ENCODE measurements around the gene POLL.
"Not testable (repeated sequence)": the region's sequence is repeated elsewhere in the genome, so short reads cannot be mapped to it uniquely, and the experiment has no call there.

The POLL gene

DNA sequence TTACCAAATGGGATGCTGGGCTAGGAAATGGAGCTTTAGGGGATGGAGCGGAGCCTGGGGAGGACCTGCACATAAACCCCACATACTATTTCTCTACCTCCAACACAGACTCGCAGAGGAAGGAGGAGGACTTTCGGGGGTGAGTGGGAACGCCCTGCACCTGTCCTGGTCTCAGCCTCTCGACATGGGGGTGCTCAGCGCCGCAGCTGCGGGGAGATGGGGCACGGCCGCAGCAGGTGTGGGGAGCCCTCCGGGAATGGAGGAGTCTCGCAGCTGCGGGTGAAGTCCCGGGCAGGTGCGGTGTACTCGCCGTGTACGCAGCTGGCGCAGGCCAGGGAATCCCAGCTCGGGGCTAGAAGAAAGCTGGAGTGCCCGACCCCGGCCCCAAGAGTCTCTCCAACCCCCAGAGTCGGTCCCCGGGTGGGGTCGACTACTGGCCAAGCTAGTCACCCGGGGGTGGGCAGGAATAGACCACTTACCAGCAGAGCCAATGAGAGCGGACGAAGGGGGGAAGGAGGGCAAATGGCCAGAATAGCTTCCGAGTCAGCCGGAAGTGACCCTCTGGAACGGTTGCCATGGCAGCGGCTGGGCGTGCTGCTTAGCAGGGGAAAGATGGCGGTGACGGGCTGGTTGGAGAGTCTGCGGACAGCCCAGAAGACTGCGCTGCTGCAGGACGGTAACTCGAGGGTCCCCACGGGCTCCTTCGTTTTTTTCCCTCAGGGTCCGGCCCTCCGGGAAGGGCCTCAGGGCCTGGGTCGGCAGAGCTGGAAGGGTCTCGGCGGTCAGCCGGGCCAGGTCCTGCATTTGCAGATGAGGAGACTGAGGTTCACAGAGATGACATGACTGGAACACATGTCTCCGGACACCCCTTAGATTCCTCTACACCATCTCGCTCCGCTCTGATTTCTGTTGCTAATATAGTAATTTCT is at the start of gene POLL, which contains the start of gene DPCD:
Gene POLL (minus strand): TSS at position 533 of the 929 bp plus-strand sequence. CDS start 897 bp downstream, outside the sequence.
Gene DPCD (plus strand): TSS at position 597 of the 929 bp plus-strand sequence. CDS start 16 bp downstream, at position 613.
- TF ChIP-seq ZNF274 (IDR thresholded peaks at IDR 0.05; ENCODE audit: low read depth, low read length), result no peak
- peak within 1 kb of the TSS; percentile 81 for H3K4me3 ChIP-seq (ENCODE audit: low read length)

GRCh38 chr10:101633510-101633909 is 45.5 kb upstream of the POLL start:
- H3K4me3 ChIP-seq (ENCODE audit: low read length), result not testable (repeated sequence)

- TF ChIP-seq ZNF274 (IDR thresholded peaks at IDR 0.05; ENCODE audit: low read depth, low read length), result no peak
These were observed 43.9 kb upstream of the POLL start for GRCh38 chr10:101631821-101632475.

DNA sequence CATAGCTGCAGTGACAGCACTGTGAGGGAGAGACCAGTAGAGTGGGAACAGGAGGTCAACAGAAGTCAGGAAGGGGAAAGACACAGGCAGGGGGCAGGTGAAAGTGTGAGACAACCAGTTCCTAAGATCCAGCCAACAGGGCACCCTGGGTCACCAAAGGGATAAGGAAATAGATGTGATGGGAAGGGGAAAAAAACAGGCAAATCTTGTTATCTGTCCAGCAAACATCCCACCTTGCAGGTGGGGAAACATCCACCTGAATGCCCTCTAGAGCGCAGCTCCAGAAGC is 42.5 kb upstream of the POLL start:
- TF ChIP-seq ZNF274 (IDR thresholded peaks at IDR 0.05; ENCODE audit: low read depth, low read length), result no peak
- H3K4me3 ChIP-seq (ENCODE audit: low read length), result no peak overlapping the region

More at GRCh38 chr10:101631821-101632475, 43.9 kb upstream of the POLL start:
- no peak overlapping the region for H3K4me3 ChIP-seq (ENCODE audit: low read length)

DNA sequence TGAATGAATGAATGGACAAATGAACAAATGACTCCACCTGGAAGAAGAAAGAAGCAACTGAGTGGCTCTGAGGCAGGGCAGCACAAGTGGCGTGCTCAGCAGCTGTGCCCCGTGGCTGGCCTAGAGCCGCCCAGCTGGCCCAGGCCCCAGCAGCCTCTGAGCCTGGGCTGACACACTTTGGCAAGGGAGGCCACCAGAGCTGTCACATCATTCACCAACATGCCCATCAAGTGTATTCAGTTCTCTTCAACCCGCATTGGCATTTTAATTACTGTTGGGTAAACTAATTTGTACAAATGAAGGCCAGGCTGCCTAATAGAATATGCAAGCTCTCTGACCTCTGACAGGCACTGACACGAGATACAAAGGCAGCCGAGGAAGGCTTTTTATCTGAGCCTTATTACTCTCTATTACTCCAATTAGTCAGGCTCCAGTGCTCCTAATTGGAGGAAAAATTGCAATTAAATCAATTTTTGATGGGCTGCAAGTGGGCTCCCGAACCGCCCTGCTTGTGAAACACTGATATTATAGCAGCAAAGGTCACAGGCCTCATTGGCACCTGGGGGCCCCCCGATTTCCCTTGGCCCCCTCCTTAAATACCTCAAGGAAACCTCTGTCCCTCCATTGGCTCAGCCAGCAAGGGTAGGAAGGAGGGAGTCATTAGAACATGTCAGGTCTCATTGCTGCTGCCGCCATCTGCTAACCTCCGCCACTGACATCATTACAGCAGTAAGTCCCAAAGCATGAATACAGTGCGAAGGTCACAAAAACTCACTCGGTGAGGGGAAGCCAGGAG is 42.0 kb upstream of the POLL start:
- TF ChIP-seq ZNF274 (IDR thresholded peaks at IDR 0.05; ENCODE audit: low read depth, low read length), result no peak
- H3K4me3 ChIP-seq (ENCODE audit: low read length), result no peak overlapping the region

GRCh38 chr10:101625821-101626412 is 37.9 kb upstream of the POLL start:
- no peak for TF ChIP-seq ZNF274 (IDR thresholded peaks at IDR 0.05; ENCODE audit: low read depth, low read length)
- no peak overlapping the region for H3K4me3 ChIP-seq (ENCODE audit: low read length)

DNA sequence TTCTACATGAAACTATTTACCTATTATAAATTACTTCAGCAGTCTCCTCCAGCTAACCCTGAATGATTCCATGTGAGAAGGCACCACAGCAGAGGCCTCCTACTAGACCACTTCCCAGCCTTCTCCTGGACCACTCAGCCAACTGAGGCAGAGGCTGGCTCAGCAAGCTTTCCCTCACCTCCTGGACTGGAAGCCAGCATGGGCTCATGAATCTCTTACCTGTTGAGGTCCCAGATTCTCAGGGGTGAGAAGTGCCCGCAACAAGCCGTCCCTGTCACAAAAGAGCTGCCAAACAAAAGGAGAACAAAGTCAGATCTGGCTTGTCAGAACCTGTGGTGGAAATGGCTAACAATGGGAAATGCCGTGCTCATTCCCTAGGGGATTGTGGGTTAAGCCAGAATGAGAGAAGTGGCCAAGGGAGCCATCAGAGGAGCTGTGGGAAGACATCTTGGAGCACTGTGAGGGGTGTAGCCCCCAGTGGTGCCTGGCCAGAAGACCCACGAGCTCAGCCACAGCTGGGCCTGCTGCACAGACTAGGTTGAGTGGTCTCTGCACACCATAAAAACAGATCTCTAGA is 36.6 kb upstream of the POLL start:
- no peak overlapping the region for H3K4me3 ChIP-seq (ENCODE audit: low read length)
- no peak for TF ChIP-seq ZNF274 (IDR thresholded peaks at IDR 0.05; ENCODE audit: low read depth, low read length)

DNA sequence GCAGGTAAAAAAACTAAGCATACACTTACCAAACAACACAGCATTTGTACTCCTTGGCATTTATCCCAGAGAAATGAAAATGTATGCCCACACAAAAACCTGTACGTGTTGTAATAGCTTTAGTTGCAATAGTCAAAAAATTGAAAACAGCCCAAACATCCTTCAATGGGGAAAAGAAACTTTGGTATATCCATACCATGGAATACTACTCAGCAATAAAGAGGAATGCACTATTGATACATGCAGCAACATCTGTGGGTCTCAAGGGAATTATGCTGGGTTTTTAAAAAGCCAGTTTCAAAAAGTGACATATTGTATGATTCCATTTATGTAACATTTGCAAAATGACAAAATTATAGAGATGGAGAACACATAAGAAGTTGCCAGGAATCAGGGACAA is 35.5 kb upstream of the POLL start:
- no peak overlapping the region for H3K4me3 ChIP-seq (ENCODE audit: low read length)
- no peak for TF ChIP-seq ZNF274 (IDR thresholded peaks at IDR 0.05; ENCODE audit: low read depth, low read length)

GRCh38 chr10:101619983-101620382 is 31.9 kb upstream of the POLL start:
- H3K4me3 ChIP-seq (ENCODE audit: low read length), result no peak overlapping the region
- TF ChIP-seq ZNF274 (IDR thresholded peaks at IDR 0.05; ENCODE audit: low read depth, low read length), result no peak

GRCh38 chr10:101618871-101619270 is 30.8 kb upstream of the POLL start:
- TF ChIP-seq ZNF274 (IDR thresholded peaks at IDR 0.05; ENCODE audit: low read depth, low read length), result no peak
- H3K4me3 ChIP-seq (ENCODE audit: low read length), result no peak overlapping the region

- TF ChIP-seq ZNF274 (IDR thresholded peaks at IDR 0.05; ENCODE audit: low read depth, low read length), result no peak
- no peak overlapping the region; the same call in 1 of the 2 replicates for H3K4me3 ChIP-seq (ENCODE audit: low read length)
These were observed 29.9 kb upstream of the POLL start for GRCh38 chr10:101617824-101618568.

- H3K4me3 ChIP-seq (ENCODE audit: low read length), result no peak overlapping the region
- no peak for TF ChIP-seq ZNF274 (IDR thresholded peaks at IDR 0.05; ENCODE audit: low read depth, low read length)
These were observed 29.2 kb upstream of the POLL start for GRCh38 chr10:101617102-101617823.

All from GM08714 (cell line).